Left renal pelvis (tissue), 4 donors: ENCODE data around the gene CR1. TPM values are rescaled to one million over a fixed set of nuclear protein-coding genes. Genes with fewer than 3 reads are reported as not detected.
"Not testable (repeated sequence)": the region's sequence is repeated elsewhere in the genome, so short reads cannot be mapped to it uniquely, and the experiment has no call there.

Experiments
- DNase-seq, 4 donors: peaks; one replicate each; pipeline ENCODE4 v3.0.0-alpha.2; 2013; ENCODE audit warnings: low read depth in 4 of 4, low spot score in 3 of 4
- polyA plus RNA-seq, 4 donors: library from polyadenylated mRNA; unstranded; fragments of 120-200 nt; gene quantifications; one replicate each; pipeline ENCODE4 v1.2.1, GENCODE V29; 2013; ENCODE audit not compliant: insufficient read length in 4 of 4

Gene CR1
- 10 to 100 TPM in 3 of 4 donors, 1 to 10 TPM in 1; 3.0 to 19.3 (median 17.8) TPM for polyA plus RNA-seq

- DNase-seq = no peak
These were observed at the start of gene CR1 for GRCh38 chr1:207495801-207496792. Gene CR1, plus strand, starts transcription at chr1:207496157. Its CDS starts 111 bp downstream, at chr1:207496268.

- DNase-seq = no peak
These were observed 42.3 kb upstream of the CR1 start for GRCh38 chr1:207453710-207454045.

GRCh38 chr1:207454046-207454964 is 41.7 kb upstream of the CR1 start, which contains the start of gene CR2:
Gene CR2, plus strand, starts transcription at chr1:207454328. Its CDS starts 91 bp downstream, at chr1:207454419.
- peak in 3 of 4 donors; percentile 4 to 36 (median 27) for DNase-seq

- DNase-seq = no peak
These were observed 40.7 kb upstream of the CR1 start for GRCh38 chr1:207455183-207455754.

- DNase-seq = no peak
These were observed 37.5 kb upstream of the CR1 start for GRCh38 chr1:207458414-207458813.

GRCh38 chr1:207459008-207459407 is 36.9 kb upstream of the CR1 start:
- DNase-seq = no peak

- DNase-seq = no peak
These were observed 34.3 kb upstream of the CR1 start for GRCh38 chr1:207461649-207462048.

GRCh38 chr1:207462535-207462934 is 33.4 kb upstream of the CR1 start:
- no peak for DNase-seq

- no peak for DNase-seq
These were observed 32.9 kb upstream of the CR1 start for GRCh38 chr1:207463021-207463420.

- no peak for DNase-seq
These were observed 32.4 kb upstream of the CR1 start for GRCh38 chr1:207463571-207463970.

- DNase-seq = no peak
These were observed 25.0 kb upstream of the CR1 start for GRCh38 chr1:207470927-207471326.

- no peak for DNase-seq
These were observed 21.7 kb upstream of the CR1 start for GRCh38 chr1:207474210-207474609.

- DNase-seq = no peak
These were observed 9.8 kb upstream of the CR1 start for GRCh38 chr1:207486198-207486597.

GRCh38 chr1:207487636-207488035 is 8.3 kb upstream of the CR1 start:
- DNase-seq = no peak

- no peak for DNase-seq
These were observed 2.7 kb upstream of the CR1 start for GRCh38 chr1:207493212-207493611.

- DNase-seq = no peak
These were observed 1.8 kb upstream of the CR1 start for GRCh38 chr1:207494171-207494570.

- DNase-seq = not testable (repeated sequence)
These were observed 676 bp upstream of the CR1 start for GRCh38 chr1:207495281-207495680.

- DNase-seq = no peak
These were observed 2.0 kb downstream of the CR1 start for GRCh38 chr1:207497941-207498340.

GRCh38 chr1:207499573-207499972 is 3.6 kb downstream of the CR1 start:
- DNase-seq = peak in 2 of 4 donors; percentile 49 to 56

GRCh38 chr1:207500306-207500705 is 4.3 kb downstream of the CR1 start:
- DNase-seq = no peak

- no peak for DNase-seq
These were observed 5.1 kb downstream of the CR1 start for GRCh38 chr1:207501071-207501470.
